Sigmoid colon (tissue), 4 donors: ENCODE measurements around the gene KCNQ2.

Source experiments
- EP300 ChIP-seq, 4 donors: sonication (generic); formaldehyde crosslinking; IDR thresholded peaks; one replicate each; pipeline ENCODE4 v1.6.1; 2017; ENCODE audit warnings: antibody characterized with exemption in 4 of 4
- POLR2A ChIP-seq, 2 donors: fragments of 450-650 bp; IDR thresholded peaks; one replicate each; pipeline ENCODE4 v1.6.1; 2016; ENCODE audit warnings: antibody characterized with exemption in 2 of 2, mild to moderate bottlenecking in 2 of 2, moderate library complexity in 2 of 2

- TF ChIP-seq POLR2A (IDR thresholded peaks at IDR 0.05) = no peak
- TF ChIP-seq EP300 (IDR thresholded peaks at IDR 0.05) = no peak
These were observed 5.6 kb downstream of the KCNQ2 start for GRCh38 chr20:63466861-63467260.
